Left ventricle myocardium inferior (tissue), 1 donor: ENCODE data around the gene KLK15. TPM values are rescaled to one million over a fixed set of nuclear protein-coding genes. Genes with fewer than 3 reads are reported as not detected.

ENCODE experiments used
- DNase-seq: peaks from one replicate; pipeline ENCODE4 v3.0.0-alpha.2; 2020
- H3K27ac ChIP-seq: fragments of 200-600 bp; replicated peaks from 2 replicates; pipeline ENCODE4 v1.8.0; 2021
- H3K27me3 ChIP-seq: fragments of 200-600 bp; 2 replicates; pipeline ENCODE4 v1.8.0; 2021; ENCODE audit warnings: low read depth
- H3K36me3 ChIP-seq: fragments of 200-600 bp; 2 replicates; pipeline ENCODE4 v1.8.0; 2021
- H3K4me1 ChIP-seq: fragments of 200-600 bp; 2 replicates; pipeline ENCODE4 v1.8.0; 2021
- H3K4me3 ChIP-seq: fragments of 200-600 bp; 2 replicates; pipeline ENCODE4 v1.8.0; 2021; ENCODE audit warnings: mild to moderate bottlenecking, moderate library complexity
- H3K9me3 ChIP-seq: fragments of 200-600 bp; replicated peaks from 2 replicates; pipeline ENCODE4 v1.8.0; 2021
- intact Hi-C: fragments of 100-400 bp; cut with micrococcal nuclease; formaldehyde crosslinking; loops from one replicate; pipeline ENCODE4 v1.11.0; 2022
- total RNA-seq: library from RNA; stranded (reverse); fragmentation: NEBNext Ultra II Directional; extraction: Animal tissue kit (Norgen Biotek cat#: 25700); gene quantifications from one replicate; pipeline ENCODE4 v1.2.1, GENCODE V29; 2021
- TF ChIP-seq, protein P1 (sequence below): fragments of 200-600 bp; IDR thresholded peaks from 2 replicates; pipeline ENCODE4 v1.8.0; 2021; ENCODE audit warnings: antibody characterized with exemption, mild to moderate bottlenecking, borderline replicate concordance
- donor health status: DM: no; HTN: yes; CAD: no; lungs with severe emphysema.

KLK15 gene
- total RNA-seq, 1 donor from 2014 or later: not detected

DNA sequence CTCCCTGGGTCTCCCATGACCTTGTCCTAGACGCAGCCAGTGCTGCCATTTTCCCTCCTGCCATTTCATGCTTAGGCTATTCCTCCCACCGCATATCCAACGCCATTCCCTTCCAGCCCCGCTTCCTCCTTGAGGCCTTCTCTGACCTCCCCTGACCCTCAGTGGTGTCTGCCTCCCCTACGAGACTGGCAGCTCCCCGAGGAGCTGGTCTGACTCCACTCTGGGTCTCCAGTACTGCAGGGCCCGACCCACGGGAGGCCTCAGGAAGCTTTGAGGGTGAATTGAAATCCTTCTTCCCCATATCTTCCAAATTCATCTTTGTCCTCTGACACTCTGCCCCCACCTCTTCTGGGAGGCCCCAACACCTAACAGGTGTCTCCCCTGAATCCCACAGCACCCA, 708 bp downstream of the KLK15 start:
- no peak overlapping the region for H3K4me3 ChIP-seq
- no peaks in the 10 kb centered on the region for H3K36me3 ChIP-seq
- peaks cover 12% of the 10 kb centered on the region for H3K4me1 ChIP-seq
- H3K27me3 ChIP-seq: peaks cover 93% of the 10 kb centered on the region
- intact Hi-C loops: no loop called here
- no peaks in the 10 kb centered on the region for H3K9me3 ChIP-seq
- H3K27ac ChIP-seq: no peak overlapping the region
- DNase-seq: no peak
- TF ChIP-seq, protein P1, sequence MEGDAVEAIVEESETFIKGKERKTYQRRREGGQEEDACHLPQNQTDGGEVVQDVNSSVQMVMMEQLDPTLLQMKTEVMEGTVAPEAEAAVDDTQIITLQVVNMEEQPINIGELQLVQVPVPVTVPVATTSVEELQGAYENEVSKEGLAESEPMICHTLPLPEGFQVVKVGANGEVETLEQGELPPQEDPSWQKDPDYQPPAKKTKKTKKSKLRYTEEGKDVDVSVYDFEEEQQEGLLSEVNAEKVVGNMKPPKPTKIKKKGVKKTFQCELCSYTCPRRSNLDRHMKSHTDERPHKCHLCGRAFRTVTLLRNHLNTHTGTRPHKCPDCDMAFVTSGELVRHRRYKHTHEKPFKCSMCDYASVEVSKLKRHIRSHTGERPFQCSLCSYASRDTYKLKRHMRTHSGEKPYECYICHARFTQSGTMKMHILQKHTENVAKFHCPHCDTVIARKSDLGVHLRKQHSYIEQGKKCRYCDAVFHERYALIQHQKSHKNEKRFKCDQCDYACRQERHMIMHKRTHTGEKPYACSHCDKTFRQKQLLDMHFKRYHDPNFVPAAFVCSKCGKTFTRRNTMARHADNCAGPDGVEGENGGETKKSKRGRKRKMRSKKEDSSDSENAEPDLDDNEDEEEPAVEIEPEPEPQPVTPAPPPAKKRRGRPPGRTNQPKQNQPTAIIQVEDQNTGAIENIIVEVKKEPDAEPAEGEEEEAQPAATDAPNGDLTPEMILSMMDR: no peak

DNA sequence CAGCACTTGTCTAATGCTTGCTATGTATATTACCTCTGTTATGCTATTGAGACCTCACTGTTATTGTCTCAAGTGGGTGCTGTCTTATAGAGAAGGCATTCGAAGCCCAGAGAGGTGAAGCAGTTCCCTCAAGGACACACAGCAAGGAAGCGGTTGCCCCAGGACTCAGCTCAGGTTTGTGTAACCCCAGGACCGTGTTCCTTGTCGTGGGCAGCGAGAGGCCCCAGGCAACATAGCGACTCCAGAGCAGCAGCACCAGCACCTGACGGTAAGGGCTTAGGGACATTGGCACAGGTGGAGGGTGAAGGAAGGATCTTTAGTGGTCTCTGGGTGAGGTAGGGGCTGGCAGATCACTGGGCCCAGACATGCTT, 2.4 kb downstream of the KLK15 start:
- intact Hi-C loops: no loop called here
- no peaks in the 10 kb centered on the region for H3K36me3 ChIP-seq
- no peaks in the 10 kb centered on the region for H3K9me3 ChIP-seq
- H3K27me3 ChIP-seq: peaks cover 93% of the 10 kb centered on the region
- H3K27ac ChIP-seq: no peak overlapping the region
- TF ChIP-seq, protein P1: no peak
- no peak for DNase-seq
- H3K4me1 ChIP-seq: peaks cover 9% of the 10 kb centered on the region
- H3K4me3 ChIP-seq: no peak overlapping the region

DNA sequence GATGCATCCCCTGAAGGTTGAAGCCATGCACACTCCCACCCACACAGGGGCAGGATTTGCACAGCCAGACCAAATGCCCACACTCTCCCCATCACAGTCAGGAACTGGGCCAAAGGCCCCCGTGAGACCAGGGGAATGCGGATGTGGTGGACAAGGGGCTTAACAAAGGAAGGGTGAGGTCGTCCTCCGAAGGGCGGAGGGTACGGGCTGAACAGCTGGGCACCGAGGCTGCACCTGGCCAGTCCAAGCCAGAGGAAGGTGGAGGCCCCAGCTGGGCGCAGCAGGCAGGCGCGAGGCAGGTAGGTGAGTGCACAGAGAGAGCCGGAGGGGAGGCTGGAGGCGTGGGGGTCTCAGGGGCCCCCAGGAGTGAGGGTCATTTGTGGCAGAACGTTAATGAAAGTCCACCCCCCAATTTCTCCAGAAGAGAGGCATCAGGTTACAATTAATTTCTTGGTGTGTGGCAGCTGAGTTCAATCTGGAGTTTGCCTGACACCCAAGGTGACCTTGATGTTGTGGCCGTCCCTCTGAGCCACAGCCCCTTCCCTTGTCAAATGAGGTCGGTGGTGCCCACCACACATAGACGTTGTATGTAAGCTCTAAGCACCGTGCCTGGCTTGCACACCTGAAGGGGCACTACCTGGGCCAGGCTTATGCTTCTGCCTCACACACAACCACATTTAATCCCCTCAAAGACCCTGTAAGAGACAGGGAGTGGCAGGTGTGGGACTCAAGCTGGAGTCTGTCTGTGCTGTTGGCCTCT, 2.9 kb downstream of the KLK15 start:
- intact Hi-C loops: no loop called here
- Histone ChIP-seq H3K9me3 (no peaks in the 10 kb centered on the region), H3K27ac (no peak overlapping the region), H3K4me3 (no peak overlapping the region), H3K27me3 (peaks cover 93% of the 10 kb centered on the region), H3K4me1 (peaks cover 4% of the 10 kb centered on the region), H3K36me3 (no peaks in the 10 kb centered on the region)
- TF ChIP-seq, protein P1: no peak
- no peak for DNase-seq

DNA sequence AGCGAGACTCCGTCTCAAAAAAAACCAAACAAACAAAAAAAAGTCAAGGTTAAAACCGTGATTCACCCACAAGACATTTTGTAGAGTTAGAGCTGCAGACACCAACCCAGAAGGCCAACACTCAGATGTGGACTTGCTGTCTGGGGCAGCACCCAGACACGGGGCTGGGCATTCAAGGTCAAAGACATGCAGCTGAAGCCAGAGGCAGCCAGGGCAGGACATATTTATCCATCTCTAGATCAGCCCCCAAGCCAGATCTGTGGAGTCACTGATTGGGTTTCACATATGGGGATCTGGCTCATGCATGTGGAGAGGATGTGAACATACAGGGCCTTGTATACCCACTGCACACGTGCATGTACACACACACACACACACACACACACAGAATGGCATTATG, 3.6 kb downstream of the KLK15 start:
- no peak for DNase-seq
- Histone ChIP-seq H3K36me3 (no peaks in the 10 kb centered on the region), H3K9me3 (no peaks in the 10 kb centered on the region), H3K4me1 (no peaks in the 10 kb centered on the region), H3K27me3 (peaks cover 93% of the 10 kb centered on the region), H3K4me3 (no peak overlapping the region), H3K27ac (no peak overlapping the region)
- TF ChIP-seq, protein P1: no peak
- intact Hi-C loops: no loop called here

DNA sequence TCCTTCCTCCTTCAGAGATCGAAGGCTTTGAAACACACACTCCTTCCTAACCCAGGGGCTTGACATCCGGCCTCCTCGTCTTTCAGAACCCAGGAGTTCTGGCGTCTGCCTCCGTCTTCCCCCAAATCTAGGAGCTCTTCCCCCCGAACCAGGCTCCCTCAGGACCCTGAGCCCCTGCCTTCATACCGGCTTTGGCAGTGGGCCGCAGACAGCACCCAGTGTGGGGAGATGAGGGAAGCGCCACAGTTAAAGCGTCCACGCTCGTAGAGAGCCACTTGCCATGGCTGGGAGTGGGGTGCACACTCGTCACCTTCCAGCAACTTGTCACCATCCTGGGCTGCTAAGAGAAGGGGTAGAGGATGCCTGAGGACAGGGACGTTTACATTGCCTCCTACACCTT, 5.9 kb downstream of the KLK15 start:
- Histone ChIP-seq H3K9me3 (no peaks in the 10 kb centered on the region), H3K36me3 (no peaks in the 10 kb centered on the region), H3K4me1 (no peaks in the 10 kb centered on the region), H3K27ac (no peak overlapping the region), H3K4me3 (no peak overlapping the region), H3K27me3 (peaks cover 94% of the 10 kb centered on the region)
- no peak for DNase-seq
- TF ChIP-seq, protein P1: no peak
- intact Hi-C loops: no loop called here
